Measurements from ENCODE around the gene TEX19.

The TEX19 gene

GRCh38 chr17:82321947-82322466 lies 37.0 kb upstream of the TEX19 start:
- no peak for DNase-seq (ENCODE audit: low read depth)

- DNase-seq (ENCODE audit: low read depth), result no peak
Measured at GRCh38 chr17:82322526-82323453, 36.3 kb upstream of the TEX19 start.

GRCh38 chr17:82323514-82324234 lies 35.4 kb upstream of the TEX19 start:
- no peak for DNase-seq (ENCODE audit: low read depth)

- no peak for DNase-seq (ENCODE audit: low read depth)
Measured at GRCh38 chr17:82324566-82325285, 34.3 kb upstream of the TEX19 start.

DNA sequence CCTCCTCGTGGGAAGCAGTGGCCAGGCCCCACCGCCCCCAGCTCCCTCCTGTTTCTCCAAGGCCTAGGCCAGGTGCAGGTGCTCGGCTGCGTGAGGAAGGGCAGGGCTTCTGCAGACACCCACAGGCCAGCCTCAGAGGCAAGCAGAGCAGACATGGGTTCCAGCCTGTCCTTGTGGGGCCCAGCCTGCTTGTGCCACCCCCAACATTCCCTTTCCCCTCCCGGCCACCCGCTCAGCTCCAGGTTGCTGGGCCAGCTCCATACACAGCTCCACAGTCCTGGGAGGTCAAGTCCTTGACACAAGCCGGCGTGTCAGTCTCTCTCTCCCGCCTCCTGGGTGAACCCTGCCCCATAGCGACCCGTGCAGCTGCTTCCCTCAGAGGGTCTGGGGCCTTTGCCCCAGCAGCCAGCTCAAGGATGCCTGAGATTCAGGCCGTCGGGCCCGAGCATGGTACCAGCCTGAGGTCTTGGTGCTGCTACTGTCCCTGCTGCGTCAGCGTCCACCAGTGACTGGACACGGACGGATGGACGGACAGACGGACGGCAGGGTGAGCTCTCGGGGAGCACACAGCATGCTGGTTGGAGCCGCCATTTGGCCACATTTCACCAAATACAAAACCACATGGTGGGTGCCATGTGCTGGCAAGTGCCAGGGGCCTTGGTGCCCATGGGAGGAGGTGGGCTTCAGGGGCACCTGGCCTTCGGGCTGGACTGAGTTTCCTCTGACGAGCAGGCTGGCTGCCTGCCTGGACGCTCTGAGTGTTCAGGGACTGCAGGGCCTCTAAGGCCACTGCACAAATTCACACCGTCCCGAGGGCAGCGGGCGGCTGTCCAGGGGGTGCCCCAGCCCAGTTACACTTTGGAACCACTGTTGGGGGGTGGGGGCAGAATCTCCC lies 33.5 kb upstream of the TEX19 start:
- no peak for DNase-seq (ENCODE audit: low read depth)

GRCh38 chr17:82327289-82327688 lies 31.8 kb upstream of the TEX19 start:
- no peak for DNase-seq (ENCODE audit: low read depth)

GRCh38 chr17:82327757-82328140 lies 31.3 kb upstream of the TEX19 start:
- DNase-seq (ENCODE audit: low read depth), result no peak

GRCh38 chr17:82328141-82328993 lies 30.7 kb upstream of the TEX19 start:
- no peak for DNase-seq (ENCODE audit: low read depth)

GRCh38 chr17:82328994-82329507 lies 30.0 kb upstream of the TEX19 start:
- DNase-seq (ENCODE audit: low read depth), result no peak

GRCh38 chr17:82329683-82330321 lies 29.2 kb upstream of the TEX19 start:
- no peak for DNase-seq (ENCODE audit: low read depth)

DNA sequence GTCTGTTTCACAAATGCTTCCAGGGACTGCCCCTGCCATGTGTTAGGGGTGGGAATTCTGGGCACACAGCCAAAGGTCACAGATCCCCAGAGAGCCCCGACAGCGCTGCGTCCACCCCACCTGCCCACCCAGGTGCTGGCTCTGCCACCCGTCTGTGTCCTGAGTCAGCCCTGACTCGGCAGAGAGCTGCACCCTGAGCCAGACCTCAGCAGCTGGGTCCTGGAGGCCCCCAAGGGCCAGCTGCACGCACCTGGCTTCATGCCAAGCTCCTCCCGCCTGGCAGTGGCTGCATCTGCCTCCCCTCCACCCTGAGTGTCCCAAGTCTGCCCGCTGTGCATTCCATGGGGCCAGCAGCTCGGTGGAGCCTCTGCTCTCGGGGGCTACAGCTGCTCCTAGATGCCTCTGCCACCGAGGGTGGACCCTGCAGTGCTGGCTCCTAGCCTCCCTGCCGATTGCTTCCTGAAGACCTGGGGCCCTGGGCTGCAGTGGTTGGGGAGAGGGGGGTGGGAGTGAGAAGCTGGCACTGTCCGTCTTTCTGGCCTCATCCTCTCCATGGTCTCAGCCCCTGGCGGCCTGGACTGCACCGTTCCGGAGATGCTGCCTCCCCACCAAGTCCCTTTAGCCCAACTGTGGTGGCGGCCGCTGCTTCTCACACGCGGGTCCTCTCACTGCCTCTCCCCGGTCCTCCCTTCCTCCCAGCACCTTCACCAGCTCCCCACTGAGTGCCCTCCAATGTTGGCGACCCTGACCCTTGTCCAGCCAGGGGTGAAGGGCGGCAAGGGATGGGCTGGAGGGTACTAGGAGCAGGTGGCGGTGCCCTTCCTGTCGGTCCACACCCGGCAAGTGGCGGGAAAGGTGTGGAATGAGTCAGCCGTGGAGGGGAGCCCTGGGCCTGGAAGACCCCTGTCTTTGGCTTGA lies 28.5 kb upstream of the TEX19 start:
- DNase-seq (ENCODE audit: low read depth), result no peak

DNA sequence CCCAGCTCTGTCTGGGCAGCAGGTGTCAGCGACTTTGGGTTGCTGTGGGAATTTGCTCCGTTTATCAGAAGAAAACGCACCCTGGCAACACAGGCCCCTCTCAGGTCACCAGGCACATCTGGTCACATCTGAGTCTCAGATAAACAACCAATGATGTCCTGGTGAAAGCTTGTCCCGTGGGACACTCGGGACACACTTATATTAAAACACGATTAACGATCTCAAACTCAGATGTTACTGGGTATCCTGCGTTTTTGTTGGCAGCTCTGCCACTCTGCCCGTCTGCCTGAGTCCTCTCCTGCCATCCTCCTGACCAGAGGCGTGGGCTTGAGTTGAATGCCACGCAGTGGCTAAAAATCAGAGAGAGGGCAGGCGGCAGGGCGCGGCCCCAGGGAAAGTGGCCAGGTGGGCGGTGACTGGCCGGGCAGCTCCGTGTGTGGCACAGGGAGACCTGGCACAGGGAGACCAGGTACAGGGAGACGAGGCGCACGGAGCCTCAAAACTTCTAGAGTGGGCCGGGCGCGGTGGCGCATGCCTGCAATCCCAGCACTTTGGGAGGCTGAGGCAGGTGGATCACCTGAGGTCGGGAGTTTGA lies 27.6 kb upstream of the TEX19 start:
- DNase-seq (ENCODE audit: low read depth), result no peak

GRCh38 chr17:82332669-82333278 lies 26.3 kb upstream of the TEX19 start:
- DNase-seq (ENCODE audit: low read depth), result no peak

DNA sequence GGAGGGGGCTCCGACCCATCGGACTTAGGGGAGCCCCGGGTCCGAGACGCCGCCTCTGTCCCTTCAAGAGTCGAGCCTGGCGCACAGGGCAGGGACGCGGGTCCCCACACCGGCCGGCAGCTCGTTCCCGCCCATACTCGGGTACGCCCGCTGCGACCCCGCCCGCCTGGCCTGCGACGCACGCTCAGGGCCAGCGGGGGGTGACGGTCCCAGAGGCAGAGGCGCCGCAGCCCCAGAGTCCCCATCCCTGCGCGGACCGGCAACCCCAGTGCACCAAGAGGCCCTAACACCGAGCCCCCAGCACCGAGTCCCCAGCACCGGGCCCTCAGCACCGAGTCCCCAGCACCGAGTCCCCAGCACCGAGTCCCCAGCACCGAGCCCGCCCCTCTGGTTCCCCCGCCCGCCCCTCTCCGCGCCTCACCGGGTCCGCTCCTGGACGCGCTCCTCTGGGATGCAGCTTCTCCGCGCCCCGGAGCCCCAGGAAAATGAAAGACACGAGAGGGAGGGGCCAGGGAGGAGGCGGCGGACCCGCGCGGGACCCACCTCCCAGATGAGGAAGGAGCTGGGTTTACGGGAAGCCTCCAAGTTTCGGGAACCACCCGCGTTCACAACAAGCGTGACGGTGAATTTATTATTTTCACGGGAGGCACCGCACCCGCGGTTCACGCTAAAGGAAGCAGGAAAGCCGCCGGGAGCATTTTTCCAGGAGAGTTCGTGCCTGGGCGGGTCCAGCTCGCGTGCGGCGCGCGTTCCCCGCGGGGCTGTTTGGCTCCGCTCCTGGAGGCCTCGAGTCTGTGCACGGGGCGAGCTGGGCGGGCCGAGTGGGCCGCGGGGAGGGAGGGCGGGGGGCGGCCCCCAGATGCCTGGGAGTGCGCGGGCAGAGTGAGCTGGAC lies 25.5 kb upstream of the TEX19 start, which contains the start of gene SECTM1:
Gene SECTM1 (minus strand): TSS at position 488 of the 893 bp plus-strand sequence. CDS start 6,526 bp downstream, outside the sequence.
- DNase-seq (ENCODE audit: low read depth), result no peak

GRCh38 chr17:82334204-82334621 lies 24.8 kb upstream of the TEX19 start:
- DNase-seq (ENCODE audit: low read depth), result no peak

DNA sequence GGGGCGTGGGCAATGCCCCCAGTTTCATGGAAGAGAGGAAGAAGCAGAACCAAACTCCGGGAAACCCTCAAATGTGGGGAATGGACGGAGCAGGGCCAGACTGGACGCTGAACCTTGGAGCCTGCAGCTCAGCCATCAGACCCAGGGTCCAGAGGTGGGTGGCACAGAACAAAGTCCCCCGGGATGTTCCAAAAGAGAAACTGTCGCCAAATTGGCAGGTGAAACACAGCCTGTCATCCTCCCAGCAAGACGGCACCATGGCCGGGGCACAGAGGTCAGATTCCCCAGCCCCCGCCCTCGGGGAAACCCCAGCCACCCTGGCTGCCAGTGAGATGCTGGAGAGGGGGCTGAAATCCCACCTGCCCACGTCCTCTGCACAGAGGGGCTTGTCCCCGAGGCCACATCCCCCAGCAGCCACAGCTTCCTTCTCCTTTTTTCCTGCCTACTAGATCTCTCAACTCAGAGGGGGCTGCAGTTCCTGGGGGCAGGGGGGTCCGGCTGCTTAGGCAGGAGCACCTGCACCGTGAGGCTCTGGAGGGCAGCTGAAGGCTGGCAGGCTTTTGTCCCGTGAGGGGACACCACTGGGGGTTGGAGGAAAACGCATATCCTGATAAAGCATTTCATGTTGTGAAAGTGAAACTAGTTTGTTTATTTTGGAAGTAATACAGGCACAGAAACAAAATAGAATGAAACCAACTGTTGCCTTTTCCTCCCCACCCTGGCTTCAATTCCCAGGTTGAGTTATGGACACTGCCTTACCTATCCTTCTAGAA lies 24.2 kb upstream of the TEX19 start:
- DNase-seq (ENCODE audit: low read depth), result no peak

Data from HS-5 (cell line).